ENCODE data around the gene CENPH.

DNA sequence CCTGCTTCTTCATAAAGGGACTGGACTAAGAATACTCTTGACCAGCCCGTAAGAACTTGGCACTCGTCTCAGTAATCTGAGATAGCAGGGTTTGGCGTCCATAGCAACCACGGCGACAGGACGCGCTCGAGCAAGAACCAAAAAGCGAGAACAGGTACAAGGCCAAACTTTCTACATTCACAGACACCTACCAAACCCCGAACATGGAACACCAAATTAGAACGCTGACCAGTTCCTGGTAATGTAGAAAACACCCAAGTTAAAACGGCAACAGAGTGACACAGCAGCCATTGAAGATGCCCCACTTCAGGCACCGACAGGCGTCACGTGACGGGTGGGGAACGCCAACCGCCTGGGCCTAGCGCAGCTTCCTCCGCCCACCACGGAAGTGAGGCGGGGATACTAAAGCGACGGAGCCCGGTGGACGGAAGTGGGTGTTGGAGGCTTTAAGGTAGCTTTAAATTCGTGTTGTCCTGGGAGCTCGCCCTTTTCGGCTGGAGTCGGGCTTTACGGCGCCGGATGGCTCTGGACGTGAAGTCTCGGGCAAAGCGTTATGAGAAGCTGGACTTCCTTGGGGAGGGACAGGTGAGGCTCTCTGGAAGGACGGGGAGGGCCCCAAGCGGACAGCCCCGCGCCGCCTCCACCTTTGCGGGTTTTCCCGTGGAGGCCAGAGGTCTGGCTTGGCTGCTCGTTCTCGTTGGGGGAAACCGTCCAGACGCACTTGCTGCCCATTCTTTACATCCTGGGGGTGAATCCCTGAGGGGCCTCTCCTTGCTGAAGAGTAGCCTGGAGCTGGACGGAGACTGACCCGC lies 45.3 kb downstream of the CENPH start, which contains the start of gene CDK7:
- TF ChIP-seq HDAC6 (IDR thresholded peaks at IDR 0.05; ENCODE audit: low read depth, low read length): no peak
- no peak for TF ChIP-seq CEBPB (IDR thresholded peaks at IDR 0.05; ENCODE audit: low read depth, low read length)
- no peak; a peak in 1 of 4 replicates for TF ChIP-seq RAD21 (IDR thresholded peaks at IDR 0.05 in 1 of 2, conservative IDR thresholded peaks at IDR 0.05 in 1 of 2; ENCODE audit: low read depth in 2 of 2, low read length in 2 of 2)

Data from H1 (cell line).